Measurements from ENCODE around the gene SH3BGRL3.

- no peak for TF ChIP-seq YY1 (IDR thresholded peaks at IDR 0.05; ENCODE audit: insufficient read depth, insufficient read length)
- no peak for TF ChIP-seq ZNF274 (IDR thresholded peaks at IDR 0.05; ENCODE audit: low read depth, low read length)
Observed at GRCh38 chr1:26291939-26292338, 12.1 kb downstream of the SH3BGRL3 start.
